Mesodermal cell (in vitro differentiated cells): ENCODE results near the gene STAMBPL1.
A peak's percentile ranks its signal among the peaks of the same experiment; 100 is the strongest.

Source experiments
- H3K27ac ChIP-seq: 2 replicates; pipeline ENCODE4 v1.7.0; 2013; ENCODE audit warnings: mild to moderate bottlenecking, low read depth, low read length, moderate library complexity; ENCODE audit not compliant: severe bottlenecking
- H3K36me3 ChIP-seq: 2 replicates; pipeline ENCODE4 v1.7.1; 2013; ENCODE audit warnings: mild to moderate bottlenecking, low read length, moderate library complexity; ENCODE audit not compliant: control insufficient read depth, insufficient read depth
- H3K4me1 ChIP-seq: one replicate; pipeline ENCODE4 v1.7.1; 2013; ENCODE audit warnings: mild to moderate bottlenecking, low read length; ENCODE audit not compliant: insufficient read depth, control insufficient read depth, poor library complexity, severe bottlenecking
- H3K4me3 ChIP-seq: 2 replicates; pipeline ENCODE4 v1.7.0; 2013; ENCODE audit warnings: low read length, control low read depth, mild to moderate bottlenecking; ENCODE audit not compliant: insufficient read depth, poor library complexity, severe bottlenecking; ENCODE audit errors: extremely low read depth
- H3K9me3 ChIP-seq: 2 replicates; pipeline ENCODE4 v1.7.1; 2013; ENCODE audit warnings: mild to moderate bottlenecking, low read length, moderate library complexity; ENCODE audit not compliant: control insufficient read depth
- WGBS, 2 experiments: methylation state at CpG; one replicate each; pipeline ENCODE4 v1.1.5; 2013; ENCODE audit warnings: missing lambda C conversion rate in 2 of 2; ENCODE audit not compliant: insufficient coverage in 2 of 2; 5-methylcytosine and 5-hydroxymethylcytosine counted together

The STAMBPL1 gene

GRCh38 chr10:88893611-88894010 is 13.6 kb downstream of the STAMBPL1 start:
- 80 to 83% methylated on average over 1 to 3 of the region's 3 CpGs for WGBS, 2 experiments
- Histone ChIP-seq H3K4me3 (no peak overlapping the region), H3K4me1 (peaks cover 23% of the 10 kb centered on the region), H3K36me3 (no peaks in the 10 kb centered on the region), H3K27ac (no peak overlapping the region), H3K9me3 (no peaks in the 10 kb centered on the region)

GRCh38 chr10:88895250-88895649 is 15.2 kb downstream of the STAMBPL1 start:
- Histone ChIP-seq H3K4me1 (peaks cover 23% of the 10 kb centered on the region), H3K27ac (no peak overlapping the region), H3K9me3 (no peaks in the 10 kb centered on the region), H3K4me3 (no peak overlapping the region), H3K36me3 (no peaks in the 10 kb centered on the region)
- WGBS, 2 experiments = no CpG with 5 or more reads among the region's 1 CpG

GRCh38 chr10:88896372-88896993 is 16.4 kb downstream of the STAMBPL1 start:
- Histone ChIP-seq H3K27ac (peak overlapping the region; percentile 73), H3K4me1 (peaks cover 23% of the 10 kb centered on the region)

GRCh38 chr10:88896994-88897853 is 17.2 kb downstream of the STAMBPL1 start:
- Histone ChIP-seq H3K4me3 (no peak overlapping the region), H3K27ac (peak overlapping the region; percentile 73), H3K36me3 (no peaks in the 10 kb centered on the region), H3K9me3 (no peaks in the 10 kb centered on the region), H3K4me1 (peaks cover 23% of the 10 kb centered on the region)
- WGBS, 2 experiments = 80% methylated on average over 3 of the region's 8 CpGs; no CpG with 5 or more reads in 1 of the 2 experiments

More at GRCh38 chr10:88896372-88896993, 16.4 kb downstream of the STAMBPL1 start:
- Histone ChIP-seq H3K4me3 (no peak overlapping the region), H3K36me3 (no peaks in the 10 kb centered on the region), H3K9me3 (no peaks in the 10 kb centered on the region)
- 80 to 100% methylated on average over 1 of the region's 4 CpGs for WGBS, 2 experiments

GRCh38 chr10:88898727-88899126 is 18.7 kb downstream of the STAMBPL1 start:
- WGBS, 2 experiments = 83 to 97% methylated on average over 3 of the region's 3 CpGs
- H3K36me3 ChIP-seq = no peaks in the 10 kb centered on the region
- no peak overlapping the region for H3K4me3 ChIP-seq
- H3K4me1 ChIP-seq = peaks cover 23% of the 10 kb centered on the region
- no peak overlapping the region for H3K27ac ChIP-seq
- no peaks in the 10 kb centered on the region for H3K9me3 ChIP-seq

- 83% methylated on average over 1 of the region's 2 CpGs; no CpG with 5 or more reads in 1 of the 2 experiments for WGBS, 2 experiments
- Histone ChIP-seq H3K9me3 (no peaks in the 10 kb centered on the region), H3K4me1 (peaks cover 23% of the 10 kb centered on the region), H3K36me3 (no peaks in the 10 kb centered on the region), H3K4me3 (no peak overlapping the region), H3K27ac (no peak overlapping the region)
These were observed 19.8 kb downstream of the STAMBPL1 start for GRCh38 chr10:88899886-88900285.

- Histone ChIP-seq H3K9me3 (no peaks in the 10 kb centered on the region), H3K36me3 (no peaks in the 10 kb centered on the region), H3K27ac (no peak overlapping the region), H3K4me1 (peaks cover 18% of the 10 kb centered on the region), H3K4me3 (no peak overlapping the region)
- 100% methylated on average over 1 of the region's 1 CpG for WGBS, 2 experiments
These were observed 21.4 kb downstream of the STAMBPL1 start for GRCh38 chr10:88901206-88901983.

- WGBS, 2 experiments = 89 to 91% methylated on average over 2 to 3 of the region's 11 CpGs
- no peak overlapping the region for H3K27ac ChIP-seq
These were observed 22.1 kb downstream of the STAMBPL1 start for GRCh38 chr10:88901984-88902789.

GRCh38 chr10:88903715-88904114 is 23.7 kb downstream of the STAMBPL1 start:
- Histone ChIP-seq H3K4me3 (no peak overlapping the region), H3K9me3 (no peaks in the 10 kb centered on the region), H3K36me3 (no peaks in the 10 kb centered on the region), H3K27ac (no peak overlapping the region), H3K4me1 (no peaks in the 10 kb centered on the region)
- WGBS, 2 experiments = 70 to 83% methylated on average over 2 of the region's 3 CpGs

More at GRCh38 chr10:88901984-88902789, 22.1 kb downstream of the STAMBPL1 start:
- H3K4me3 ChIP-seq = no peak overlapping the region
- H3K36me3 ChIP-seq = no peaks in the 10 kb centered on the region
- no peaks in the 10 kb centered on the region for H3K9me3 ChIP-seq
- peaks cover 12% of the 10 kb centered on the region for H3K4me1 ChIP-seq

GRCh38 chr10:88906921-88907320 is 26.9 kb downstream of the STAMBPL1 start:
- Histone ChIP-seq H3K36me3 (no peaks in the 10 kb centered on the region), H3K4me1 (no peaks in the 10 kb centered on the region), H3K4me3 (no peak overlapping the region), H3K9me3 (no peaks in the 10 kb centered on the region), H3K27ac (no peak overlapping the region)
- WGBS, 2 experiments = no CpG with 5 or more reads among the region's 1 CpG
